Mucosa of gallbladder (tissue), 1 donor: ENCODE data around the gene AOAH. TPM values are rescaled to one million over a fixed set of nuclear protein-coding genes. Genes with fewer than 3 reads are reported as not detected.

Experiments
- DNase-seq: peaks from one replicate; pipeline ENCODE4 v3.0.0-alpha.2; 2020; ENCODE audit warnings: low spot score
- total RNA-seq: library from RNA; stranded (reverse); gene quantifications from one replicate; pipeline ENCODE4 v1.2.1, GENCODE V29; 2021
- donor health status: DM: no; HTN: no; CAD: no.

AOAH gene
- total RNA-seq, 1 donor from 2014 or later, result 17.0 TPM

DNA sequence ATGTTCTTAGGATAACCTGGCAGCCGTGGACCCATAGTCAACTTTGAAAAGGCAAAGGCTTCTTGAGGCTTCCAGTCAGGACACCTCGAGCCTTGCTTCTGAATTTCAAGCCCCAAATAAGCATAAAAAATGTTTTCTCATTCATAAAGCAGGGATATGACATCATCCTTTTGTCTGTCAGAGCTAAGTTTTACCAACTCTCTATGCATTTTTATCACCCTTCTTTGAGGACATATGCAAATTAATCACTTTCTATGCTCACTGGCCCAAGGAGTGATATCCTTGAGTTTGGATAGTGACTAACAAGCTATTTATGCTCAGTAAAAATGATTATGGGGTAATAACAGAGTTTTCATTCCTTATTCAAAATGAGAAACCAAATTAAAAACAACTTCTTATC lies 175.3 kb downstream of the AOAH start:
- no peak for DNase-seq

GRCh38 chr7:36547416-36547815 lies 176.9 kb downstream of the AOAH start:
- no peak for DNase-seq

GRCh38 chr7:36546331-36546730 lies 178.0 kb downstream of the AOAH start:
- DNase-seq, result no peak

- DNase-seq, result no peak
Observed at GRCh38 chr7:36545291-36545690, 179.0 kb downstream of the AOAH start.

GRCh38 chr7:36538126-36538525 lies 186.2 kb downstream of the AOAH start:
- no peak for DNase-seq

- DNase-seq, result no peak
Observed at GRCh38 chr7:36535866-36536664, 188.2 kb downstream of the AOAH start.

GRCh38 chr7:36533717-36534116 lies 190.6 kb downstream of the AOAH start:
- no peak for DNase-seq

DNA sequence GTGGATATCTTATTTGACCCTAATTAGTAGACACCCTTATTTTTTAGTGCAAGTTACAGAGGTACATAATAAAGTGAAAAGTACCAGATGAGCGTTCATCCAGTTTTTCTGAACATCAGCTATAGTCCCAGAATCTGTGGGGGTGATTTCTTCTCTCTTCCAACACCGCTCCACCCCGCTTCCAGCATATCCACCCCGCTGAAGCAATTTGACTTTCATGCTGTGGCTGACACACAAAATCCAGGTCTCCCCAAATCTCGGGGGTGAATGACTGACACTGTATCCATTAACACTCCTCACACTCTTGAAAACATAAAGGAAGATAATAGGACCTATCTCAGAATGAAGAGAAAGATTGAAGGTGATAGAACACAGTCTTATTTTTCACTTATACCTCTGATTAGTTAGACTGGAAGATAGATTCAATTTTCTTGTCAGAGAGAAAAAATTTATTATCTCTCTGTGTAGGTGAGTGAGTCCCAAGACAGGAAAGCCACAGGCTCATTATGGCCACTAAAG lies 191.3 kb downstream of the AOAH start:
- no peak for DNase-seq

- no peak for DNase-seq
Observed at GRCh38 chr7:36531951-36532350, 192.3 kb downstream of the AOAH start.

GRCh38 chr7:36530456-36530855 lies 193.8 kb downstream of the AOAH start:
- DNase-seq, result no peak

GRCh38 chr7:36527549-36527913 lies 196.8 kb downstream of the AOAH start:
- DNase-seq, result no peak

GRCh38 chr7:36526863-36527548 lies 197.3 kb downstream of the AOAH start:
- DNase-seq, result no peak

- DNase-seq, result no peak
Observed at GRCh38 chr7:36523371-36524101, 200.8 kb downstream of the AOAH start.

- DNase-seq, result no peak
Observed at GRCh38 chr7:36522453-36523007, 201.8 kb downstream of the AOAH start.

DNA sequence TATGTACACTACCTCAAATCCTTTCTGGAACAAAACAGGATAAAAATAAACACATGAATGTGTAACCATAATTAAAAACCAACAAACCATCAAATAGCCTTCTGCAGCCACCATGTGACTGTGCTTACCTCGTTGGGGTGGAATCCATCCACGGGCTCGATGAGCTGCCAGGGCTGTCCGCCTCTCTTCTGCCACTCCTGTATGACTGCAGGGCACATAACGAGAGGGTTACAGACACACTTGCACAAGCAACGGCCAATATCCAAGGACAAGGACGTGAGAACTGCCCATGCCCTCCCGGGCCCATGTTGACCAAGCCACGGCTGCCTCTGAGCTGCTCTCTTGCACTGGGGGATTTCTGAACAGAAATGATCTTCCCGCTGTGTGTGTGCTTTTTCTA lies 202.4 kb downstream of the AOAH start:
- no peak for DNase-seq

GRCh38 chr7:36521133-36521532 lies 203.2 kb downstream of the AOAH start:
- no peak for DNase-seq

DNA sequence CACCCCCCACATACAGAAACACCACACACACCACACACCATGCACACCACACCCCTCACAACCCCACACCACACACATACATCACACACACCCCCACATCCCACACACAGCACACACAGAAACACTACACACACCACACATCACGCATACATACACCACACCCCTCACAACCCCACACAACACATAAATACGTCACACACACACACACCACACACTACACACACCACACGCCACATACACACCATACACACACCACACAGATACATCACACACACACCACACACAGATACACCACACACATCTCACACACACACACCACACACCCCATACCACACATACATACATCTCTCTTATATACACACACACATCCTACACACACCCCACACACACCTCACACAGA lies 208.4 kb downstream of the AOAH start:
- DNase-seq, result no peak

GRCh38 chr7:36514289-36515243 lies 209.7 kb downstream of the AOAH start:
- no peak for DNase-seq

- DNase-seq, result no peak
Observed at GRCh38 chr7:36513393-36513792, 210.9 kb downstream of the AOAH start.

GRCh38 chr7:36512616-36513015 lies 211.7 kb downstream of the AOAH start:
- DNase-seq, result no peak

DNA sequence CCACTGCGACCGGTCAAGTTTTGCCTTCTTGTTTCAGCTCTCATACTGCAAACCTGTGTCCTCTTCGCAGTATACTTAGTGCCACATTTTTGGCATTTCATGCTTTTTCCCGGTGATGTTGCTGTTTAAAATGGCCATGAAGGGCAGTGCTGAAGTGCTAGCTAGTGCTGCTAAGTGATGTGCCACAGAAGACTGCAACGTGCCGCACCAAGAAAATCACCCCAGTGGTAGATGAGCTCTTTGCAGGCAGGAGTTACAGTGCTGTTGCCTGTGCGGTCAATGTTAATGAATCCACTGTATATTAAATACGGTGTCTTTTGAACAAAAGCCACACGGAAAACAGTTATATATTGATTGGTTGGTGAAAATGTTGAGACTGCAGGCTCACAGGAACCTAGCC lies 214.3 kb downstream of the AOAH start:
- no peak for DNase-seq
